Thyroid gland (tissue), 4 donors: Measurements from ENCODE around the gene COMMD6. TPM values are rescaled to one million over a fixed set of nuclear protein-coding genes. Genes with fewer than 3 reads are reported as not detected.

Source experiments
- DNase-seq, 2 donors: peaks; one replicate each; pipeline ENCODE4 v3.0.0-alpha.2; 2019
- H3K27ac ChIP-seq, 3 donors: fragments of 200-600 bp; sonication (generic); 1 replicate in 2 of 3; 2 replicates in 1 of 3; pipeline ENCODE4 v1.5.1; 2016 to 2019; ENCODE audit warnings: mild to moderate bottlenecking in 1 of 3, moderate library complexity in 1 of 3
- H3K27me3 ChIP-seq: fragments of 200-600 bp; sonication (generic); one replicate; pipeline ENCODE4 v1.5.1; 2019
- H3K36me3 ChIP-seq, 2 donors: fragments of 200-600 bp; sonication (generic); one replicate each; pipeline ENCODE4 v1.5.1; 2016 to 2019
- H3K4me1 ChIP-seq, 2 donors: fragments of 200-600 bp; sonication (generic); one replicate each; pipeline ENCODE4 v1.5.1; 2017 to 2019
- H3K4me3 ChIP-seq, 3 donors: fragments of 200-600 bp; sonication (generic); replicated peaks in 1 of 3; 1 replicate in 2 of 3; 2 replicates in 1 of 3; pipeline ENCODE4 v1.5.1; 2016; ENCODE audit warnings: mild to moderate bottlenecking in 1 of 3
- H3K9me3 ChIP-seq: fragments of 200-600 bp; sonication (generic); one replicate; pipeline ENCODE4 v1.5.1; 2017
- CTCF ChIP-seq, 6 experiments: fragments of 200-600 bp in 3 of 6; fragments of 450-650 bp in 3 of 6; sonication (generic) in 3 of 6; IDR thresholded peaks; one replicate each; pipeline ENCODE4 v1.5.1; 2016 to 2019; ENCODE audit warnings: antibody characterized with exemption in 6 of 6, mild to moderate bottlenecking in 2 of 6, inconsistent platforms in 1 of 6, moderate library complexity in 1 of 6
- POLR2A ChIP-seq, 2 donors: fragments of 450-650 bp; IDR thresholded peaks; one replicate each; pipeline ENCODE4 v1.6.1; 2017; ENCODE audit warnings: antibody characterized with exemption in 2 of 2, mild to moderate bottlenecking in 2 of 2, moderate library complexity in 1 of 2
- whole genome bisulfite sequencing, 2 donors: methylation state at CpG; one replicate each; pipeline ENCODE4 v1.1.5; 2017; 5-methylcytosine and 5-hydroxymethylcytosine counted together
- intact Hi-C: fragments of 100-400 bp; cut with DNase I; formaldehyde crosslinking; loops from one replicate; pipeline ENCODE4 v1.15.1; 2023
- total RNA-seq, 4 donors: library from RNA; depleted of rRNA; stranded (reverse); fragments of >200 nt; gene quantifications; one replicate each; pipeline ENCODE4 v1.2.3, GENCODE V29; 2016

The COMMD6 gene
- total RNA-seq, 4 donors from 2014 or later = 84.6 to 1,117 (median 185) TPM

GRCh38 chr13:75507027-75508001, 30.3 kb downstream of the COMMD6 start:
- peak; percentile 93 to 95 for DNase-seq
- H3K4me3 ChIP-seq = no peak overlapping the region
- intact Hi-C loops = no loop called here
- no peaks in the 10 kb centered on the region for H3K9me3 ChIP-seq
- no peaks in the 10 kb centered on the region for H3K27me3 ChIP-seq
- TF ChIP-seq CTCF (IDR thresholded peaks at IDR 0.05) = no peak
- no peak for TF ChIP-seq POLR2A (IDR thresholded peaks at IDR 0.05)
- peak overlapping the region in 1 of 3 donors; percentile 44 for H3K27ac ChIP-seq
- 66 to 71% methylated on average over 7 to 10 of the region's 10 CpGs for WGBS, 2 donors
- H3K4me1 ChIP-seq = peaks cover 10 to 21% of the 10 kb centered on the region in 2 donors
- H3K36me3 ChIP-seq = no peaks in the 10 kb centered on the region

- no peak for TF ChIP-seq POLR2A (IDR thresholded peaks at IDR 0.05)
- no peak for TF ChIP-seq CTCF (IDR thresholded peaks at IDR 0.05)
- intact Hi-C loops = no loop called here
- Histone ChIP-seq H3K9me3 (no peaks in the 10 kb centered on the region), H3K27me3 (no peaks in the 10 kb centered on the region), H3K36me3 (no peaks in the 10 kb centered on the region), H3K4me1 (peaks cover 10 to 21% of the 10 kb centered on the region in 2 donors), H3K27ac (no peak overlapping the region), H3K4me3 (no peak overlapping the region)
- WGBS, 2 donors = 86 to 90% methylated on average over 1 of the region's 1 CpG
- no peak for DNase-seq
Observed at GRCh38 chr13:75506018-75506417, 31.6 kb downstream of the COMMD6 start.

- intact Hi-C loops = no loop called here
- Histone ChIP-seq H3K4me3 (no peak overlapping the region), H3K27me3 (no peaks in the 10 kb centered on the region), H3K4me1 (peaks cover 10 to 21% of the 10 kb centered on the region in 2 donors), H3K36me3 (no peaks in the 10 kb centered on the region), H3K9me3 (no peaks in the 10 kb centered on the region), H3K27ac (no peak overlapping the region)
- no peak for DNase-seq
- TF ChIP-seq POLR2A (IDR thresholded peaks at IDR 0.05) (no peak), CTCF (IDR thresholded peaks at IDR 0.05) (no peak)
- 27 to 42% methylated on average over 3 of the region's 3 CpGs for WGBS, 2 donors
Observed at GRCh38 chr13:75505327-75505726, 32.3 kb downstream of the COMMD6 start.

GRCh38 chr13:75495938-75496337, 41.7 kb downstream of the COMMD6 start:
- intact Hi-C loops = no loop called here
- Histone ChIP-seq H3K9me3 (no peaks in the 10 kb centered on the region), H3K36me3 (no peaks in the 10 kb centered on the region), H3K27me3 (no peaks in the 10 kb centered on the region), H3K4me3 (no peak overlapping the region), H3K4me1 (no peaks in the 10 kb centered on the region), H3K27ac (no peak overlapping the region)
- WGBS, 2 donors = 88 to 90% methylated on average over 5 of the region's 5 CpGs
- TF ChIP-seq CTCF (IDR thresholded peaks at IDR 0.05) = no peak
- TF ChIP-seq POLR2A (IDR thresholded peaks at IDR 0.05) = no peak
- no peak for DNase-seq

GRCh38 chr13:75494491-75494890, 43.1 kb downstream of the COMMD6 start:
- WGBS, 2 donors = 60 to 63% methylated on average over 1 of the region's 1 CpG

More at GRCh38 chr13:75494491-75494890, 43.1 kb downstream of the COMMD6 start:
- no peaks in the 10 kb centered on the region for H3K36me3 ChIP-seq
- H3K9me3 ChIP-seq = no peaks in the 10 kb centered on the region
- H3K27me3 ChIP-seq = no peaks in the 10 kb centered on the region
- H3K4me1 ChIP-seq = peaks cover 4 to 5% of the 10 kb centered on the region in 2 donors
- intact Hi-C loops = no loop called here
- no peak for DNase-seq
- no peak overlapping the region for H3K27ac ChIP-seq
- TF ChIP-seq POLR2A (IDR thresholded peaks at IDR 0.05) (no peak), CTCF (IDR thresholded peaks at IDR 0.05) (no peak)
- H3K4me3 ChIP-seq = no peak overlapping the region
